ENCODE data around the gene PRR20E.
"Not testable (repeated sequence)": the region's sequence is repeated elsewhere in the genome, so short reads cannot be mapped to it uniquely, and the experiment has no call there.

The PRR20E gene

GRCh38 chr13:57137585-57137984 lies 29.4 kb upstream of the PRR20E start:
- Histone ChIP-seq H3K4me3 (ENCODE audit: insufficient read depth, low read length, poor library complexity, severe bottlenecking) (no peak overlapping the region), H3K9me3 (ENCODE audit: insufficient read depth, low read length) (no peaks in the 10 kb centered on the region), H3K27ac (ENCODE audit: low read depth, low read length) (no peak overlapping the region), H2AFZ (ENCODE audit: low read depth, low read length, severe bottlenecking) (no peak overlapping the region), H3K79me2 (ENCODE audit: insufficient read depth, low read length) (no peaks in the 10 kb centered on the region), H3K9ac (ENCODE audit: low read length) (no peak overlapping the region), H3K36me3 (ENCODE audit: low read length) (no peaks in the 10 kb centered on the region), H3F3A (ENCODE audit: insufficient read depth) (no peaks in the 10 kb centered on the region), H3K4me2 (ENCODE audit: low read depth, low read length, poor library complexity, severe bottlenecking) (no peak overlapping the region), H4K20me1 (ENCODE audit: low read depth, low read length) (no peaks in the 10 kb centered on the region), H3K27me3 (ENCODE audit: low read length) (no peaks in the 10 kb centered on the region), H3K9me2 (replicated peaks; ENCODE audit: insufficient read depth, low read length) (no peaks in the 10 kb centered on the region)
- TF ChIP-seq EZH2phosphoT487 (conservative IDR thresholded peaks at IDR 0.05; ENCODE audit: low read length) (no peak), CTCF (IDR thresholded peaks at IDR 0.05; ENCODE audit: insufficient read depth, low read length, poor library complexity, severe bottlenecking) (no peak)

GRCh38 chr13:57138988-57139387 lies 28.0 kb upstream of the PRR20E start:
- H3K4me2 ChIP-seq (ENCODE audit: low read depth, low read length, poor library complexity, severe bottlenecking): no peak overlapping the region
- H3K36me3 ChIP-seq (ENCODE audit: low read length): no peaks in the 10 kb centered on the region
- TF ChIP-seq CTCF (IDR thresholded peaks at IDR 0.05; ENCODE audit: insufficient read depth, low read length, poor library complexity, severe bottlenecking) (no peak), EZH2phosphoT487 (conservative IDR thresholded peaks at IDR 0.05; ENCODE audit: low read length) (no peak)
- H3K9me2 ChIP-seq (replicated peaks; ENCODE audit: insufficient read depth, low read length): no peaks in the 10 kb centered on the region
- H3K9me3 ChIP-seq (ENCODE audit: insufficient read depth, low read length): no peaks in the 10 kb centered on the region
- H3K27ac ChIP-seq (ENCODE audit: low read depth, low read length): no peak overlapping the region
- H3F3A ChIP-seq (ENCODE audit: insufficient read depth): no peaks in the 10 kb centered on the region
- no peak overlapping the region for H3K9ac ChIP-seq (ENCODE audit: low read length)
- H2AFZ ChIP-seq (ENCODE audit: low read depth, low read length, severe bottlenecking): no peak overlapping the region
- no peaks in the 10 kb centered on the region for H4K20me1 ChIP-seq (ENCODE audit: low read depth, low read length)
- H3K4me3 ChIP-seq (ENCODE audit: insufficient read depth, low read length, poor library complexity, severe bottlenecking): no peak overlapping the region
- no peaks in the 10 kb centered on the region for H3K79me2 ChIP-seq (ENCODE audit: insufficient read depth, low read length)
- H3K27me3 ChIP-seq (ENCODE audit: low read length): no peaks in the 10 kb centered on the region

GRCh38 chr13:57139781-57140180 lies 27.2 kb upstream of the PRR20E start:
- not testable (repeated sequence) for H4K20me1 ChIP-seq (ENCODE audit: low read depth, low read length); H3K4me3 ChIP-seq (ENCODE audit: insufficient read depth, low read length, poor library complexity, severe bottlenecking); H3K36me3 ChIP-seq (ENCODE audit: low read length); H3K9ac ChIP-seq (ENCODE audit: low read length); H3K9me3 ChIP-seq (ENCODE audit: insufficient read depth, low read length); H3K9me2 ChIP-seq (replicated peaks; ENCODE audit: insufficient read depth, low read length); H3F3A ChIP-seq (ENCODE audit: insufficient read depth); H3K79me2 ChIP-seq (ENCODE audit: insufficient read depth, low read length); H2AFZ ChIP-seq (ENCODE audit: low read depth, low read length, severe bottlenecking); H3K4me2 ChIP-seq (ENCODE audit: low read depth, low read length, poor library complexity, severe bottlenecking); H3K27ac ChIP-seq (ENCODE audit: low read depth, low read length); H3K27me3 ChIP-seq (ENCODE audit: low read length)

GRCh38 chr13:57140235-57140968 lies 26.6 kb upstream of the PRR20E start, which contains the start of gene PRR20A:
TSS of gene PRR20A (plus strand) at chr13:57140918. CDS start at chr13:57141305, 387 bp downstream.
- not testable (repeated sequence) for H3K9me3 ChIP-seq (ENCODE audit: insufficient read depth, low read length); H2AFZ ChIP-seq (ENCODE audit: low read depth, low read length, severe bottlenecking)

GRCh38 chr13:57147188-57147587 lies 19.8 kb upstream of the PRR20E start, which contains the start of gene PRR20B:
TSS of gene PRR20B (plus strand) at chr13:57147488. CDS start at chr13:57147875, 387 bp downstream.
- H3F3A ChIP-seq (ENCODE audit: insufficient read depth); H4K20me1 ChIP-seq (ENCODE audit: low read depth, low read length); H3K4me2 ChIP-seq (ENCODE audit: low read depth, low read length, poor library complexity, severe bottlenecking); H3K9me2 ChIP-seq (replicated peaks; ENCODE audit: insufficient read depth, low read length); H3K36me3 ChIP-seq (ENCODE audit: low read length); H3K9me3 ChIP-seq (ENCODE audit: insufficient read depth, low read length); H2AFZ ChIP-seq (ENCODE audit: low read depth, low read length, severe bottlenecking); H3K27ac ChIP-seq (ENCODE audit: low read depth, low read length); H3K9ac ChIP-seq (ENCODE audit: low read length); H3K4me3 ChIP-seq (ENCODE audit: insufficient read depth, low read length, poor library complexity, severe bottlenecking); H3K27me3 ChIP-seq (ENCODE audit: low read length); H3K79me2 ChIP-seq (ENCODE audit: insufficient read depth, low read length): not testable (repeated sequence)

More at GRCh38 chr13:57140235-57140968, 26.6 kb upstream of the PRR20E start, which contains the start of gene PRR20A:
- not testable (repeated sequence) for H3K36me3 ChIP-seq (ENCODE audit: low read length); H3K27ac ChIP-seq (ENCODE audit: low read depth, low read length); H3K4me3 ChIP-seq (ENCODE audit: insufficient read depth, low read length, poor library complexity, severe bottlenecking); H3K4me2 ChIP-seq (ENCODE audit: low read depth, low read length, poor library complexity, severe bottlenecking); H4K20me1 ChIP-seq (ENCODE audit: low read depth, low read length); H3F3A ChIP-seq (ENCODE audit: insufficient read depth); H3K27me3 ChIP-seq (ENCODE audit: low read length); H3K9me2 ChIP-seq (replicated peaks; ENCODE audit: insufficient read depth, low read length); H3K9ac ChIP-seq (ENCODE audit: low read length); H3K79me2 ChIP-seq (ENCODE audit: insufficient read depth, low read length)

GRCh38 chr13:57148106-57148505 lies 18.9 kb upstream of the PRR20E start:
- H3K9ac ChIP-seq (ENCODE audit: low read length); H3K27ac ChIP-seq (ENCODE audit: low read depth, low read length); H3K79me2 ChIP-seq (ENCODE audit: insufficient read depth, low read length); H3K4me2 ChIP-seq (ENCODE audit: low read depth, low read length, poor library complexity, severe bottlenecking); H3K36me3 ChIP-seq (ENCODE audit: low read length); H3K9me3 ChIP-seq (ENCODE audit: insufficient read depth, low read length); H3F3A ChIP-seq (ENCODE audit: insufficient read depth); H3K9me2 ChIP-seq (replicated peaks; ENCODE audit: insufficient read depth, low read length); H2AFZ ChIP-seq (ENCODE audit: low read depth, low read length, severe bottlenecking); H4K20me1 ChIP-seq (ENCODE audit: low read depth, low read length); H3K27me3 ChIP-seq (ENCODE audit: low read length); H3K4me3 ChIP-seq (ENCODE audit: insufficient read depth, low read length, poor library complexity, severe bottlenecking): not testable (repeated sequence)
